Activated CD4-positive, CD25-positive, alpha-beta regulatory T cell (primary cell): ENCODE data around the gene ZNF99.
"Not testable (repeated sequence)": the region's sequence is repeated elsewhere in the genome, so short reads cannot be mapped to it uniquely, and the experiment has no call there.

Experiments used
- DNase-seq, 4 experiments: peaks; one replicate each; lab custom pipeline; 2025; lab: John Stamatoyannopoulos, UW

Gene ZNF99

GRCh38 chr19:22783651-22784410, at the start of gene ZNF99:
Gene ZNF99, minus strand, starts transcription at chr19:22784151. Its CDS starts 135 bp downstream, at chr19:22784016.
- no peak for DNase-seq

DNA sequence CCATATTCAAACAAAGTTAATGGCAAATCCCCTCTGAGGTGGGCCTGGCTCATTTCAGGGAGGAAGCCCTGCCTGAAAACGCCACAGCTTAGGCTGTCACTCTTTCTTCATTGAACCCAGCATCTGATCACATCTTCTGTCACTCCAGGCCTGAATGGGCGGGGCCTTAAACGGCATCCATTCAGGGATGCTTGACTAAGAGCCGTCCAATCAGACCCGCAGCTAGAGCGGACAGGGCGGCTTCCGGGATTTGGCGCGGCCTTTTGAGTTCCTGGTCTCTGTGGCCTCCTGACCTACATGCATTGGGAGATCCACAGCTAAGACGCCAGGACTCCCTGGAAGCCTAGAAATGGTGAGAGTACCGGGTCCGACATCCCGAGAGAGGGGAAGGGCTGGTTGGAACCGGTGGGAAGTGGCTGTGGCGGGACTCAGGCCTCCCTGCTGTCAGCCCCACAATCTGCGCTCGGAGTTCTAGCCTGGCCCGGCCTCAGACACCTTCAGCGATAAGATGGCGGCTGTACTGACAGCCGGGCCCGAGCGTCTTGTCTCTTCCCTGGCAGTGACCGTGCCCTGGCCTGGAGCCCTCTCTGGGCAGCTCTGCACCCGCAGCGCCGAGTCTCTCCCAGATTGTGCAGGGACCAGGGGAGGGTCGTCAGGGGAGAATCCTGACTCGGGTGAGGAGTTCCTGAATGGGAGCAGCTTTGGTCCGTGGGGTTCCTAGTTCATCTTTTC, 48.2 kb upstream of the ZNF99 start, which contains the start of gene ZNF723:
ZNF723 (plus strand) TSS at position 261 of the 732 bp plus-strand sequence; CDS start at position 350, 89 bp downstream.
- no peak for DNase-seq

DNA sequence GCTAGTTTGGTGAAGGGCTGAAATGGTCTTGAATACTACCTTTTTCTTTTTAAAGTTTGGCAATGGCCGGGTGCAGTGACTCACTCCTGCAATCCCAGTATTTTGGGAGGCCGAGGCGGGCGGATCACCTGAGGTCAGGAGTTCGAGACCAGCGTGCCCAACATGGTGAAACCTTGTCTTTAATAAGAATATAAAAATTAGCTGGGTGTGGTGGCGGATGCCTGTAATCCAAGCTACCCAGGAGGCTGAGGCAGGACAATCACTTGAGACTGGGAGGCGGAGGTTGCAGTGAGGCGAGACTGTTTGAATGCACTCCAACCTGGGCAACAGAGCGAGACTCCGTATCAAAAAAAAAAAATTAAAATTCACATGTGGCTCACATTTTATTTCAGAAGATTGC, 47.3 kb upstream of the ZNF99 start:
- no peak for DNase-seq

DNA sequence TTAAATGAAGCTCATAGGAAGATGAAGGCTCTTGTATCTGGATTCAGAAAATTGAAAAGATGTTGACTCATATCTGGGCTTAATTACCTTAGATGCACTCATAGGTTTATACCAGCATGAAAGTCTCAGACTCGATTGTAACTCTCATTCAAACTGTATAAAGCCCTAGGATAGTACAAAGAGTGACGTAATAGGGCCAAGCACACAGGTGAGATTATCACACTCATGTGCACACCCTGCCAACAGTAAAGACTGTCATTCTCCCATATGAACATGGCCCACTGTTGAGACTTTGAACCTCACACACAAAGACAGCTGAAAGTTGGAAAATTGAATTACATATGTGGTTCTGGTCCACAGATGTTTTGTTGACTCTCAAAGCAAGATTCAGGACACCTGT, 30.2 kb upstream of the ZNF99 start:
- DNase-seq = no peak

DNA sequence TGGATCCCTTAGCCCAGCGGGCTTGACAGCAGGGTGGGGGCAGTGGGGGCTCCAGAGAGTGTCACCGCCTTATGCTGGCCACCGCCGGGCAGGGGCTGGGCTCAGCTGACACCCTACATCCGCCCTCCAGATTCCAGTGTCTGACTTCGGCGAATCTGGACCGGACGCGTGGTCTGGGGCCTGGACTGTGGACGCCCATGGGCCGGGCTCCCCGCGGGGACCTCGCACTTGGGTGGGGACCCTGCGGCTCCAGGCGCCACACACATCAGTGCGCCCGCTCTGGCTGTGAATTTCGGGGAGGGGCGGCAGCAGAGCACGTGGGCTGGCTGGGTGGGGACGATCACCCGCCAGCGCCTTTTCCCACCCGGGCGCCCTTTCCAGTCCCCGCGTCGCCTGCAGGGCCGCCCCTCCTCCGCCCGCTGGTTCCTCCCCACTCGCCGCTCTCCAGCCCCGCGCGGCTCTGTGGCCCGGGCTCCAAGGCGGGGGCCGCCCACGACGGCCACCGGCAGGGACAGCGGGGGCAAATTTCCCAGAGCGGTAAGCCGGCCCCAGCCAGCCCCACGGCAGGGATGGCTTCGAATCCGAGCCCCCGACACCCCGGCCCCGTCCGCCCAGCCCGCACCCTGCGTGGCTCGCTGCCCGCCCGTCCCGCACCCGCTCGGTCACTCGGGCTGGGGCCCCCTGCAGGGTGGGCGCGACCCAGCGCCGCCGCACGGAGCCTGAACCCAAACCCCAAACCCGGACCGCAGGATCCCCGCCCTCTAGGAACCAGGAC, 23.3 kb upstream of the ZNF99 start:
- no peak for DNase-seq

DNA sequence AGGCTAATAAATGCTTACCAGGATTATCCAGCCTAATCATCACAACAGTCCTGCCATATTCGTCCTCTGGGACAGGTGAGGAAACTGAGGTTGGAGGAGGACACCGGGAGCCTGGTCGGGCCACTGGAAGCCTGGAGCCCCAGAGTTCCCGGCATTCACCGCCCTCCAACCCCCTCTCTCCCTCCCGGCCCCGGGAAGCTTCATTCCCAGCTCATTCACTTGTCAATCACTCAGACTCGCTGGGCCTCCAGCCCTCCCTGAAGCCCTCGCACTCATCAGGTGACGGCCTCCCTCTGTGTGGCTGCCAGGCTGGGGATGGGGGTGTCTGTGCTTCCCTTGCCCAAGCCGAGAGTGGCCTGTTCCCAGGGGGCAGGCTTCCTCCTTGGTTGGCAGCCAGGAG, 22.5 kb upstream of the ZNF99 start:
- no peak for DNase-seq

- DNase-seq = no peak
Observed at GRCh38 chr19:22797040-22797439, 13.1 kb upstream of the ZNF99 start.

DNA sequence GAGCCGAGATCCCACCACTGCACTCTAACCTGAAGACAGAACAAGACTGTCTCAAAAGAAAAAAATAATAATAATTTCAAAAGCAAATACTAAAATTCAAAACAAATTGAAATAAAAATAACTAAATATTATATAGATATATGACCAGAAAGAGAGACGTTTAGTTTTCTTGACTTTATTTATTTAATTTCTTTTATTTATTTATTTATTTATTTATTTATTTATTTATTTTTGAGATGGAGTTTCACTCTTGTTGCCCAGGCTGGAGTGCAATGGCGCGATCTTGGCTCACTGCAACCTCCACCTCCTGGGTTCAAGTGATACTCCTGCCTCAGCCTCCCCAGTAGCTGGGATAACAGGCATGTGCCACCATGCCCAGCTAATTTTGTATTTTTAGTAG, 8.9 kb upstream of the ZNF99 start:
- DNase-seq = not testable (repeated sequence)

GRCh38 chr19:22735911-22736645, 47.9 kb downstream of the ZNF99 start:
- DNase-seq = no peak

DNA sequence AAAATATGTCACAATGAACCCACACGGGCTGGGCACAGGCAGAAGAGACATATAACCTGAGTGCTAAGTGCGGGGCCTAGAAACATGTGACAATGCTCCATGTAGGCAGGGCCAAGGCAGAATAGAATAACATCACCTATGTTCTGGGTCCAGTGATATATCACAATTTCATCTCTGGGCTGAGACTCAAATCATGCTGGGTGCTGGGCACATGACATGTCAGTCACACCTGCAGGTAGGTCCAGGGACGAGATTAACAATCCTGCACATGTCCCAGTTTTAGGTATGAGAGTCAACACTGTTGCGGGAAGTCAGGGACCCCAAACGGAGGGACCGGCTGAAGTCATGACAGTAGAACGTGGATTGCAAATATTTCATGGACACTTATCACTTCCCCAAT, 50.3 kb downstream of the ZNF99 start:
- no peak for DNase-seq

DNA sequence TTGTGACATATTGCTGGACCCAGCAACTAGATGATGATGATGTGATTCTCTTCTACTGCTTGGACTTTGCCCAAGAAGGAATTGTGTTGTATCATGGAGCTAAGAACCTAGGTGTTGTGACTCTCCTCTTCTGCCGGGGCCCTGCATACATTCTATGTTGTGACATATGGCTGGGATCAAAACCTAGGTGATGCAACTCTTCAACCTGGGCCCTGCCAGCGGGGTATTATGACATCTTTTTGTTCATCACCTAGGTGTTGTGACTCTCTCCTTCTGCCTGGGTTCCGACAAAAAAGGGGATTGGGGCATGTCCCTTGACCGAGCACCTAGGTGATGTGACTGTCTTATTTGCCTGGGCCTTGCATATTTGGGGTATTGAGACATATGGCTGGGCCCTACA, 55.7 kb downstream of the ZNF99 start:
- not testable (repeated sequence) for DNase-seq

- not testable (repeated sequence) for DNase-seq
Observed at GRCh38 chr19:22721533-22721932, 62.4 kb downstream of the ZNF99 start.

DNA sequence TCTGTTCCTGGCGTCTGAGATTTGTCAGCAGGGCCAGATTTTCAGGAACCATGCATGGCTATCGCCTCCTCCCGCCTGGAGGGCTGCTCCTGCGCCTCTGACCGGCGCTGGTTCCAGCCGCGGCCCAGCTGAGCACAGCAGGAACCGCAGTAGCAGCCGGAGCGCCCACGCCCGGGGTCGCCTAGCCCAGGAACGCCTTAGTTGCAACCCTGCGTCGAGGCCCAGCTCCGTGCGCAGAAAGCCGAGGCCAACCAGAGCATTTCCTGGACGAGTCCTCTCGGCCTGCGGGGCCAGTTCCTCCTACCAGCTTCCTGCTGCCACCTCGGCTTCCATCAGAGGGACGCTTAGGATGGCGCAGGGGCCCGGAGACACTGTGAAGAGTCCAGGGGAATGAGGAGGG, 75.0 kb downstream of the ZNF99 start:
- DNase-seq = no peak

DNA sequence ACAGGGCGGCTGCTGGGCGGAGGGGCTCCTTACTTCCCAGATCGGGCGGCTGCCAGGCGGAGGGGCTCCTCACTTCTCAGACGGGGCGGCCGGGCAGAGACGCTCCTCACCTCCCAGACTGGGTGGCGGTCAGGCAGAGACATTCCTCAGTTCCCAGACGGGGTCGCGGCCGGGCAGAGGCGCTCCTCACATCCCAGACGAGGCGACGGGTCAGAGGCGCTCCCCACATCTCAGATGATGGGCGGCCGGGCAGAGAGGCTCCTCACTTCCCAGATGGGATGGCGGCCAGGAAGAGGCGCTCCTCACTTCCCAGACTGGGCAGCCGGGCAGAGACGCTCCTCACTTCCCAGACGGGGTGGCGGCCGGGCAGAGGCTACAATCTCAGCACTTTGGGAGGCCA, 80.9 kb downstream of the ZNF99 start:
- not testable (repeated sequence) for DNase-seq

DNA sequence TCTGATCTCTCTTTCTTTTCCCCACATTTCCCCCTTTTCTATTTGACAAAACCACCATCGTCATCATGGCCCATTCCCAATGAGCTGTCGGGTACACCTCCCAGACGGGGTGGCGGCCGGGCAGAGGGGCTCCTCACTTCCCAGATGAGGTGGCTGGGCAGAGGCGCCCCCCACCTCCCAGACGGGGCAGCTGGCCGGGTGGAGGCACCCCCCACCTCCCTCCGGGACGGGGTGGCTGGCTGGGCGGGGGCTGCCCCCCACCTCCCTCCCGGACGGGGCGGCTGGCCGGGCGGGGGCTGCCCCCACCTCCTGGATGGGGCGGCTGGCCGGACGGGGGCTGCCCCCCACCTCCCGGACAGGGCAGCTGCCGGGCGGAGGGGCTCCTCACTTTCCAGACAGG, 81.3 kb downstream of the ZNF99 start:
- DNase-seq = not testable (repeated sequence)
